Endothelial cell of umbilical vein (primary cell): ENCODE results near the gene HBQ1. TPM values are rescaled to one million over a fixed set of nuclear protein-coding genes. Genes with fewer than 3 reads are reported as not detected.
"Not testable (repeated sequence)": the region's sequence is repeated elsewhere in the genome, so short reads cannot be mapped to it uniquely, and the experiment has no call there.

ENCODE experiments used
- BruUV-seq: library from RNA; stranded (reverse); fragments of 400-500 nt; replicated peaks from 2 replicates; lab custom pipeline; 2021; lab: Mats Ljungman, UMichigan
- CTCF ChIA-PET: fragments of 300-600, 350-600 bp; sonication (Branson Sonifier 250); formaldehyde crosslinking; loops from one replicate; lab custom pipeline; 2021; ENCODE audit warnings: antibody characterized with exemption, inconsistent platforms; lab: Charles Lee
- POLR2A ChIA-PET: fragments of 300-600, 350-600 bp; sonication (Branson Sonifier 250); formaldehyde crosslinking; loops from one replicate; lab custom pipeline; 2021; ENCODE audit warnings: antibody characterized with exemption, inconsistent platforms; lab: Charles Lee
- DNase-seq: peaks from one replicate; pipeline ENCODE4 v3.0.0-alpha.2; 2011; ENCODE audit warnings: low read depth, low spot score
- FAIRE-seq: peaks from 2 replicates; lab custom pipeline; 2011; peaks lifted over from hg19 to GRCh38; lab: Jason Lieb, UNC
- H2AFZ ChIP-seq: 2 replicates; pipeline ENCODE4 v1.6.0; 2012; ENCODE audit warnings: low read depth, low read length, control low read depth, inconsistent platforms
- H3K27ac ChIP-seq: 2 replicates; pipeline ENCODE4 v1.5.1; 2011; ENCODE audit warnings: low read depth, mild to moderate bottlenecking, control low read depth, low read length, moderate library complexity; ENCODE audit not compliant: insufficient read depth
- H3K27me3 ChIP-seq, 2 experiments: 2 replicates each; pipeline versions ENCODE4 v1.6.0 to v1.6.1; 2011; ENCODE audit warnings: low read length in 2 of 2, mixed read lengths in 1 of 2; ENCODE audit not compliant: control insufficient read depth in 2 of 2, insufficient read depth in 2 of 2
- H3K36me3 ChIP-seq, 2 experiments: 2 replicates in 1 of 2; 3 replicates in 1 of 2; pipeline ENCODE4 v1.5.1; 2011; ENCODE audit warnings: low read length in 2 of 2, mild to moderate bottlenecking in 1 of 2, moderate library complexity in 1 of 2; ENCODE audit not compliant: control insufficient read depth in 2 of 2, insufficient read depth in 2 of 2; ENCODE audit errors: extremely low read depth in 1 of 2
- H3K4me1 ChIP-seq: 3 replicates; pipeline ENCODE4 v1.5.1; 2011; ENCODE audit warnings: mild to moderate bottlenecking, low read length; ENCODE audit not compliant: control insufficient read depth, insufficient read depth; ENCODE audit errors: extremely low read depth
- H3K4me2 ChIP-seq: 2 replicates; pipeline ENCODE4 v1.6.1; 2011; ENCODE audit warnings: low read length, control low read depth, mixed read lengths; ENCODE audit not compliant: insufficient read depth
- H3K4me3 ChIP-seq, 3 experiments: fragments of 200-600 bp in 1 of 3; sonication (generic), shearing (Covaris generic) in 1 of 3; replicated peaks in 1 of 3; 2 replicates each; pipeline ENCODE4 v1.5.1; 2011 to 2016; ENCODE audit warnings: control low read depth in 3 of 3, low read length in 3 of 3, mild to moderate bottlenecking in 2 of 3, inconsistent platforms in 1 of 3, low read depth in 1 of 3, moderate library complexity in 1 of 3; ENCODE audit not compliant: insufficient read depth in 1 of 3
- H3K79me2 ChIP-seq: 2 replicates; pipeline ENCODE4 v1.6.0; 2012; ENCODE audit warnings: low read length, inconsistent platforms; ENCODE audit not compliant: control insufficient read depth, insufficient read depth
- H3K9ac ChIP-seq: replicated peaks from 2 replicates; pipeline ENCODE3; 2011; ENCODE audit warnings: low read length, control low read depth; ENCODE audit not compliant: insufficient read depth; ENCODE audit errors: extremely low read depth
- H3K9me1 ChIP-seq: replicated peaks from 3 replicates; pipeline ENCODE4 v1.6.0; 2011; ENCODE audit warnings: mild to moderate bottlenecking, low read length; ENCODE audit not compliant: control insufficient read depth, insufficient read depth; ENCODE audit errors: extremely low read depth
- H3K9me3 ChIP-seq: replicated peaks from 2 replicates; pipeline ENCODE4 v1.5.1; 2012; ENCODE audit warnings: low read length, inconsistent platforms; ENCODE audit not compliant: control insufficient read depth, insufficient read depth
- H4K20me1 ChIP-seq: replicated peaks from 2 replicates; pipeline ENCODE3; 2011; ENCODE audit warnings: mild to moderate bottlenecking, low read length; ENCODE audit not compliant: control insufficient read depth, insufficient read depth; ENCODE audit errors: extremely low read depth
- CTCF ChIP-seq, 2 donors: IDR thresholded peaks; 1 replicate in 1 of 2; 2 replicates in 1 of 2; pipeline ENCODE4 v1.5.1; 2011; ENCODE audit warnings: low read length in 2 of 2, mild to moderate bottlenecking in 2 of 2, moderate library complexity in 2 of 2, control low read depth in 1 of 2, inconsistent platforms in 1 of 2, low read depth in 1 of 2; ENCODE audit not compliant: insufficient read depth in 1 of 2; ENCODE audit errors: extremely low read depth in 1 of 2
- EZH2 ChIP-seq: IDR thresholded peaks from 2 replicates; pipeline ENCODE4 v1.6.1; 2012; ENCODE audit warnings: borderline replicate concordance, low read depth, mild to moderate bottlenecking, moderate library complexity, low read length, inconsistent platforms; ENCODE audit not compliant: severe bottlenecking
- FOS ChIP-seq: IDR thresholded peaks from 2 replicates; pipeline ENCODE4 v1.6.1; 2011; ENCODE audit warnings: mild to moderate bottlenecking, low read length, moderate library complexity, borderline replicate concordance; ENCODE audit not compliant: insufficient read depth
- GATA2 ChIP-seq: IDR thresholded peaks from 2 replicates; pipeline ENCODE4 v1.7.0; 2011; ENCODE audit warnings: low read depth, mild to moderate bottlenecking, moderate library complexity, mixed read lengths, low read length; ENCODE audit not compliant: insufficient read length, insufficient read depth
- MAX ChIP-seq: IDR thresholded peaks from 2 replicates; pipeline ENCODE4 v1.6.1; 2011; ENCODE audit not compliant: insufficient read depth, insufficient read length
- MYC ChIP-seq: IDR thresholded peaks from one replicate; pipeline ENCODE4 v1.6.1; 2011; ENCODE audit warnings: mild to moderate bottlenecking, low read depth, low read length
- POLR2A ChIP-seq: IDR thresholded peaks from 2 replicates; pipeline ENCODE4 v1.6.1; 2012; ENCODE audit warnings: low read depth, mild to moderate bottlenecking, control low read depth, low read length
- POLR2AphosphoS5 ChIP-seq: IDR thresholded peaks from 2 replicates; pipeline ENCODE4 v1.6.1; 2012; ENCODE audit warnings: low read depth, mild to moderate bottlenecking, control low read depth, low read length, moderate library complexity; ENCODE audit not compliant: insufficient read depth
- dilution Hi-C: fragments of 300-500 bp; cut with MboI; formaldehyde crosslinking; loops from one replicate; pipeline ENCODE4 v1.15.0; 2019; ENCODE audit warnings: low sequenced_read_pairs; ENCODE audit not compliant: extremely low pct_ligation_motif_present
- intact Hi-C: fragments of 100-400 bp; cut with micrococcal nuclease; formaldehyde crosslinking; loops from one replicate; pipeline ENCODE4 v1.10.0; 2022
- polyA plus RNA-seq, 4 experiments: library from polyadenylated mRNA; depleted of rRNA in 3 of 4; stranded (reverse) in 3 of 4; unstranded in 1 of 4; fragments of >200 nt; gene quantifications; 2 replicates each; pipeline versions ENCODE4 v1.2.1 to v1.2.3, GENCODE V29; 2011 to 2012; ENCODE audit warnings: missing spikeins in 1 of 4
- total RNA-seq: library from RNA; stranded (reverse); gene quantifications from 2 replicates; pipeline ENCODE4 v1.2.3, GENCODE V29; 2021

Gene HBQ1
- total and polyA plus RNA-seq, 2 donors (not counting 3 experiments of a cell fraction or from before 2014, with no cell fraction given): 0.75 TPM; not detected in 1

GRCh38 chr16:175011-175949 lies 5.0 kb upstream of the HBQ1 start:
- FAIRE-seq: no peak

GRCh38 chr16:176006-176405 lies 4.3 kb upstream of the HBQ1 start:
- peaks cover 40 to 43% of the 10 kb centered on the region in 2 experiments for H3K27me3 ChIP-seq
- H3K36me3 ChIP-seq, DNase-seq, H3K9ac ChIP-seq, H2AFZ ChIP-seq, H3K27ac ChIP-seq, H3K9me3 ChIP-seq, H4K20me1 ChIP-seq, POLR2A ChIA-PET, H3K4me2 ChIP-seq, H3K4me3 ChIP-seq, intact Hi-C loops, H3K79me2 ChIP-seq, H3K4me1 ChIP-seq, dilution Hi-C loops, H3K9me1 ChIP-seq, BruUV-seq: not testable (repeated sequence)
- CTCF ChIA-PET: interaction anchor here (1.8 kb wide), 1 partner anchor 69 kb away, joined by 9 read pairs; no protein-coding TSS in a partner anchor
- FAIRE-seq: peak; percentile 42

More at GRCh38 chr16:175011-175949, 5.0 kb upstream of the HBQ1 start:
- no peaks in the 10 kb centered on the region for H3K4me1 ChIP-seq
- POLR2A ChIA-PET: interaction anchor here (0.7 kb wide), 1 partner anchor 54 kb away, joined by 3 read pairs; no protein-coding TSS in a partner anchor
- H3K9ac ChIP-seq: no peak overlapping the region
- no peak overlapping the region for H3K4me2 ChIP-seq
- TF ChIP-seq MAX (no peak), FOS (no peak), EZH2 (no peak), POLR2A (no peak), GATA2 (no peak), CTCF (IDR thresholded peaks at IDR 0.05; ENCODE audit: extremely low read depth in 1 of 2, insufficient read depth in 1 of 2, low read depth in 1 of 2, low read length in 2 of 2) (no peak), POLR2AphosphoS5 (no peak), MYC (no peak)
- H3K36me3 ChIP-seq: no peaks in the 10 kb centered on the region
- dilution Hi-C loops: no loop called here
- BruUV-seq: no TSS peak
- H3K27me3 ChIP-seq: peaks cover 43 to 47% of the 10 kb centered on the region in 2 experiments
- H2AFZ ChIP-seq: no peak overlapping the region
- intact Hi-C loops: no loop called here
- no peak overlapping the region for H3K4me3 ChIP-seq
- no peak overlapping the region for H3K27ac ChIP-seq
- CTCF ChIA-PET: interaction anchor here (1.8 kb wide), 1 partner anchor 68 kb away, joined by 9 read pairs; no protein-coding TSS in a partner anchor
- no peaks in the 10 kb centered on the region for H4K20me1 ChIP-seq
- no peaks in the 10 kb centered on the region for H3K9me1 ChIP-seq
- DNase-seq: no peak
- H3K9me3 ChIP-seq: no peaks in the 10 kb centered on the region
- no peaks in the 10 kb centered on the region for H3K79me2 ChIP-seq
